ENCODE measurements around the gene DUSP15. TPM values are rescaled to one million over a fixed set of nuclear protein-coding genes. Genes with fewer than 3 reads are reported as not detected.

The DUSP15 gene
- total RNA-seq, 1 donor from 2014 or later, result 19.3 TPM

DNA sequence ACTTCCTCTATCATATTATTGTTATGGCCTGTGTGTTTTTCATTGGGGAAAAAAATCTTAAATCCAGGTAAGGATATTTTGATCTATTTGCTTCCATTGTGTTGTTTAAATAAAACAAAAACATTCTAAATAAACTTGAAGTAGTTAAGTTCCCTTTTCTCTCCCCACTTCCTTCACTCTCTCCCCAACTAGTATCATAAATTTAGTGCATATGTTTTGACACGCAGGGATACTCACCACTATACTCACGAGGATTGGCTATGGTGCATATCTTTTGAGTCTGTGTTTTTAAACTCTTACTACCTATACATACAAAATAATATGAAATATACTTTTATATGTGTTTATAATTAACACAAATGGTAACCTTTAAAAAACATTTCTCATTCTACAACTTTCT is 5.3 kb upstream of the DUSP15 start:
- peaks cover 1% of the 10 kb centered on the region for H3K9me3 Mint-ChIP-seq (ENCODE audit: unreplicated experiment)
- TF ChIP-seq, protein P1, sequence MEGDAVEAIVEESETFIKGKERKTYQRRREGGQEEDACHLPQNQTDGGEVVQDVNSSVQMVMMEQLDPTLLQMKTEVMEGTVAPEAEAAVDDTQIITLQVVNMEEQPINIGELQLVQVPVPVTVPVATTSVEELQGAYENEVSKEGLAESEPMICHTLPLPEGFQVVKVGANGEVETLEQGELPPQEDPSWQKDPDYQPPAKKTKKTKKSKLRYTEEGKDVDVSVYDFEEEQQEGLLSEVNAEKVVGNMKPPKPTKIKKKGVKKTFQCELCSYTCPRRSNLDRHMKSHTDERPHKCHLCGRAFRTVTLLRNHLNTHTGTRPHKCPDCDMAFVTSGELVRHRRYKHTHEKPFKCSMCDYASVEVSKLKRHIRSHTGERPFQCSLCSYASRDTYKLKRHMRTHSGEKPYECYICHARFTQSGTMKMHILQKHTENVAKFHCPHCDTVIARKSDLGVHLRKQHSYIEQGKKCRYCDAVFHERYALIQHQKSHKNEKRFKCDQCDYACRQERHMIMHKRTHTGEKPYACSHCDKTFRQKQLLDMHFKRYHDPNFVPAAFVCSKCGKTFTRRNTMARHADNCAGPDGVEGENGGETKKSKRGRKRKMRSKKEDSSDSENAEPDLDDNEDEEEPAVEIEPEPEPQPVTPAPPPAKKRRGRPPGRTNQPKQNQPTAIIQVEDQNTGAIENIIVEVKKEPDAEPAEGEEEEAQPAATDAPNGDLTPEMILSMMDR (IDR thresholded peaks at IDR 0.05; ENCODE audit: partially characterized antibody, unreplicated experiment), result no peak
- no peak overlapping the region for H3K27ac Mint-ChIP-seq (ENCODE audit: unreplicated experiment)
- DNase-seq, result no peak
- no peaks in the 10 kb centered on the region for H3K4me1 Mint-ChIP-seq (ENCODE audit: low read depth, unreplicated experiment)
- H3K36me3 Mint-ChIP-seq (ENCODE audit: unreplicated experiment), result no peaks in the 10 kb centered on the region
- peaks cover 20% of the 10 kb centered on the region for H3K27me3 Mint-ChIP-seq (ENCODE audit: unreplicated experiment)
- no peak overlapping the region for H3K4me3 Mint-ChIP-seq (ENCODE audit: unreplicated experiment)

DNA sequence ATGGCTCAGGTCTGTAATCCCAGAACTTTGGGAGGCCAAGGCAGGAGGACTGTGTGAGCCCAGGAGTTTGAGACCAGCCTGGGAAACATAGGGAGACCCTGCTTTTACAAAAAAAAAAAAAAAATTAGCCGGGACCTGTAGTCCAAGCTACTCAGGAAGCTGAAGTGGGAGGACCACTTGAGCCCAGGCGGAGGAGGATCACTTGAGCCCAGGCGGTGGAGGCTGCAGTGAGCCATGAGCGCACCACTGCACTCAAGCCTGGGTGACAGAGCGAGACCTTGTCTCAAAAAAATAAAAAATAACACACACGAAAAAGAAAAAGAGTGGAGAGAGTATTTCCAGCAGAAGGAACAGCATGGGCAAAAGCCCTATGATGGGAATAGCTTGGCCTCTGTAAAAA is 2.1 kb upstream of the DUSP15 start:
- Mint-ChIP-seq H3K27ac (ENCODE audit: unreplicated experiment) (no peak overlapping the region), H3K4me1 (ENCODE audit: low read depth, unreplicated experiment) (peaks cover 2% of the 10 kb centered on the region), H3K9me3 (ENCODE audit: unreplicated experiment) (peaks cover 6% of the 10 kb centered on the region), H3K4me3 (ENCODE audit: unreplicated experiment) (no peak overlapping the region), H3K36me3 (ENCODE audit: unreplicated experiment) (peaks cover 4% of the 10 kb centered on the region), H3K27me3 (ENCODE audit: unreplicated experiment) (peaks cover 25% of the 10 kb centered on the region)
- TF ChIP-seq, protein P1 (IDR thresholded peaks at IDR 0.05; ENCODE audit: partially characterized antibody, unreplicated experiment), result no peak
- DNase-seq, result peak; percentile 15

DNA sequence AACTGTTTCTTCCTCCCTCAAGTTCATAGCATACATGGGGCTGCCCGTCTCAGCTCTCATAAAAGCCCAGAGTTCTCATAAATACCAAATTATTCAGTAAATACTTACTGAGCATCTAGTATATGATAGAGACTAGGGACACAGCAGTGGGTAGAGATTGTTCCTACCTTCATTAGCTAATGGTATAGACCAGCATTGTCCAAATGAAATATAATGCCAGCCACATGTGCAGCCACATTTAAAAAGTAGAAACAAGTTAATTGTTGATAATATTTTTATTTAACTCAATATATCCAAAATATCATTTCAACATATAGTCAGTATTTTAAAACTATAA is 1.3 kb upstream of the DUSP15 start:
- Mint-ChIP-seq H3K27ac (ENCODE audit: unreplicated experiment) (no peak overlapping the region), H3K36me3 (ENCODE audit: unreplicated experiment) (peaks cover 4% of the 10 kb centered on the region), H3K4me1 (ENCODE audit: low read depth, unreplicated experiment) (peaks cover 2% of the 10 kb centered on the region), H3K27me3 (ENCODE audit: unreplicated experiment) (peaks cover 25% of the 10 kb centered on the region), H3K4me3 (ENCODE audit: unreplicated experiment) (peak overlapping the region; percentile 84), H3K9me3 (ENCODE audit: unreplicated experiment) (peaks cover 6% of the 10 kb centered on the region)
- DNase-seq, result no peak
- TF ChIP-seq, protein P1 (IDR thresholded peaks at IDR 0.05; ENCODE audit: partially characterized antibody, unreplicated experiment), result no peak

DNA sequence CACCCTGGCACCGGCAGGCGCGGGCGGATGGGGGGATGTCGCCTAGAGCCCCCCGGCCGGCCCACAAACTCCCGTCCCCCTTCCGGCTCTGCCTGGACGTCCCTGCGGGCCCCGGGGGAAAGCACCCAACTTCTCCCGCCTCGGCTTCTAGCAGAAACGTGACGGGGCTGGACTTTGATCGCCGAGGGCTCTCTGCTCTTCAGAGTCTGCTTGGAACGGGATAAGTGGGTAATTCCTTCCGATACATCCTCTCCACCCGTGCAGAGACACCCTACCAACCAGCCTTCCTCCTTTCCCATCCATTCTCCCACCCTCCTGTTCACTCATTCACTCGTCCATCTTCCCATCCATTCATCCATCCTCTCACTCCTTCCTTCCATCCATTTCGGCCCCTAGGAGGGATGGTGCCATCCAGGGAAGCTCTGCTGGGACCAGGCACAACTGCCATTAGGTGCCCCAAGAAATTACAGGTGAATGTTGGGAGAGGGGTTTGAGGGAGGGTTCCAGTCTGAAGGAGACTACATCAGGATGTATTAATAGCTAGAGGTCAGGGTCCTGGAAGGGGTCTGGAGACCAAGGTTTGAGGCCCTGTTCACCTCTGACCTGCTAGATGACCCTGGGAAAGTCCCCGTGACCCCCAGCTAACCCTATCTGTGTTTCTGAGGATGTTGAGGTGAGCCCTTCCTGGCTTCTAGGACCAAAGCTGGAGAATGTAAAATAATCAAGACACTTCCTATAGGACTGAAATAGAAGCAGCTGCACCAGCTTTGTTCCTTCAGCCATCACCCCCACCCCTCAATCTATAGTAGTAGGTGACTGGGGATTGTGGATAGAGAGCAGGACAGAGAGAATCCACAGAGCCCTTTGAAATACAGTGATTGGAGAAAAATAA is 645 bp upstream of the DUSP15 start:
- H3K9me3 Mint-ChIP-seq (ENCODE audit: unreplicated experiment), result peaks cover 6% of the 10 kb centered on the region
- DNase-seq, result peak; percentile 11
- peaks cover 25% of the 10 kb centered on the region for H3K27me3 Mint-ChIP-seq (ENCODE audit: unreplicated experiment)
- H3K4me1 Mint-ChIP-seq (ENCODE audit: low read depth, unreplicated experiment), result peaks cover 2% of the 10 kb centered on the region
- H3K36me3 Mint-ChIP-seq (ENCODE audit: unreplicated experiment), result peaks cover 4% of the 10 kb centered on the region
- H3K27ac Mint-ChIP-seq (ENCODE audit: unreplicated experiment), result no peak overlapping the region
- TF ChIP-seq, protein P1 (IDR thresholded peaks at IDR 0.05; ENCODE audit: partially characterized antibody, unreplicated experiment), result no peak
- H3K4me3 Mint-ChIP-seq (ENCODE audit: unreplicated experiment), result peak overlapping the region; percentile 84

DNA sequence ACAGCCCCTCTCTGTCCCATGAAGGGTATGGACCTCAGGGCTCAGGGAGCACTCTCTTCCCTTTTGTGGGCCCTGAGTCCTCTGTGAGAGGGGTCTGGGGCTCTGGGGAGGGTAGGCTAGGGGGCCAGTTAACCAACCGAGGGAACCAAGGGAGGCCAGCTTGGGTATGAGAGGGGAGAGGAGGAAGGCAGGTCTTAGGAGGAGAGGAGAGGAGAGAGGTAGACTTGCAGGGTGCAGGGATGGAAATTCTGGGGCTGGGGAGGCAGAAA is 720 bp downstream of the DUSP15 start:
- peak overlapping the region; percentile 74 for H3K27ac Mint-ChIP-seq (ENCODE audit: unreplicated experiment)
- H3K36me3 Mint-ChIP-seq (ENCODE audit: unreplicated experiment), result peaks cover 4% of the 10 kb centered on the region
- peaks cover 28% of the 10 kb centered on the region for H3K27me3 Mint-ChIP-seq (ENCODE audit: unreplicated experiment)
- TF ChIP-seq, protein P1 (IDR thresholded peaks at IDR 0.05; ENCODE audit: partially characterized antibody, unreplicated experiment), result no peak
- no peak for DNase-seq
- peaks cover 8% of the 10 kb centered on the region for H3K9me3 Mint-ChIP-seq (ENCODE audit: unreplicated experiment)
- H3K4me1 Mint-ChIP-seq (ENCODE audit: low read depth, unreplicated experiment), result peaks cover 2% of the 10 kb centered on the region
- H3K4me3 Mint-ChIP-seq (ENCODE audit: unreplicated experiment), result peak overlapping the region; percentile 98

All from glutamatergic neuron (in vitro differentiated cells).